WERI-Rb-1 (cell line): ENCODE results near the gene SYNRG.

ENCODE experiments used
- DNase-seq: peaks from one replicate; pipeline ENCODE4 v3.0.0-alpha.2; 2020
- H3K27ac ChIP-seq: fragments of 250-450 bp; sonication (Bioruptor Pico); 2 replicates; pipeline ENCODE4 v1.5.1; 2020; ENCODE audit warnings: mild to moderate bottlenecking, moderate library complexity
- H3K27me3 ChIP-seq: fragments of 250-450 bp; sonication (Bioruptor Pico); 2 replicates; pipeline ENCODE4 v1.5.1; 2021; ENCODE audit warnings: mild to moderate bottlenecking, low read depth, moderate library complexity; ENCODE audit not compliant: insufficient read depth, severe bottlenecking
- H3K36me3 ChIP-seq: fragments of 250-450 bp; sonication (Bioruptor Pico); 2 replicates; pipeline ENCODE4 v1.5.1; 2020; ENCODE audit warnings: mild to moderate bottlenecking, moderate library complexity
- H3K4me3 ChIP-seq: 2 replicates; pipeline ENCODE4 v1.5.1; 2011; ENCODE audit warnings: low read depth, mild to moderate bottlenecking, control low read depth, low read length
- H3K9me3 ChIP-seq: fragments of 250-450 bp; sonication (Bioruptor Pico); 2 replicates; pipeline ENCODE4 v1.5.1; 2021; ENCODE audit warnings: mild to moderate bottlenecking, moderate library complexity; ENCODE audit not compliant: severe bottlenecking
- TF ChIP-seq, protein P1 (sequence below): IDR thresholded peaks from 2 replicates; pipeline ENCODE4 v1.5.1; 2011; ENCODE audit warnings: low read depth, mild to moderate bottlenecking, control low read depth, inconsistent platforms, low read length

The SYNRG gene

DNA sequence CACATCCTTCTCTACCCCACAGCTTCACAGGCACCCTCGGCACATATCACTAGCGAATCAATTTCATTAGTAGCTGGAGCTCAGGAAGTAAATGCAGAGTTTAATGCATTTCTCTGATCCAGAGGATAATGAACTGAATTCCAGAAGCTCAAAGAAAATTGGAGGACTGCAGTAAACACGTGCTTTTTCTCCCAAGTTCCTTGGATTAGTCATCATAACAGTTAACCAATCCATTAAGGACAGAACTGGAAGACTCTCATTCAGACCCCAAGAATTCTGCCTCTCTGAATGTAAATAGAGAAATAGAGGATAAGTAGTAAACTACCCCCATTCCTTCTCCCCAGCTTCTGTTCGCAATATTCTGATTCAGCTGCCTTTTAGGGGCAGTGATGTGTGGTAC, 78.8 kb downstream of the SYNRG start:
- no peak overlapping the region for H3K27ac ChIP-seq
- TF ChIP-seq, protein P1, sequence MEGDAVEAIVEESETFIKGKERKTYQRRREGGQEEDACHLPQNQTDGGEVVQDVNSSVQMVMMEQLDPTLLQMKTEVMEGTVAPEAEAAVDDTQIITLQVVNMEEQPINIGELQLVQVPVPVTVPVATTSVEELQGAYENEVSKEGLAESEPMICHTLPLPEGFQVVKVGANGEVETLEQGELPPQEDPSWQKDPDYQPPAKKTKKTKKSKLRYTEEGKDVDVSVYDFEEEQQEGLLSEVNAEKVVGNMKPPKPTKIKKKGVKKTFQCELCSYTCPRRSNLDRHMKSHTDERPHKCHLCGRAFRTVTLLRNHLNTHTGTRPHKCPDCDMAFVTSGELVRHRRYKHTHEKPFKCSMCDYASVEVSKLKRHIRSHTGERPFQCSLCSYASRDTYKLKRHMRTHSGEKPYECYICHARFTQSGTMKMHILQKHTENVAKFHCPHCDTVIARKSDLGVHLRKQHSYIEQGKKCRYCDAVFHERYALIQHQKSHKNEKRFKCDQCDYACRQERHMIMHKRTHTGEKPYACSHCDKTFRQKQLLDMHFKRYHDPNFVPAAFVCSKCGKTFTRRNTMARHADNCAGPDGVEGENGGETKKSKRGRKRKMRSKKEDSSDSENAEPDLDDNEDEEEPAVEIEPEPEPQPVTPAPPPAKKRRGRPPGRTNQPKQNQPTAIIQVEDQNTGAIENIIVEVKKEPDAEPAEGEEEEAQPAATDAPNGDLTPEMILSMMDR, result no peak
- H3K4me3 ChIP-seq, result no peak overlapping the region
- H3K27me3 ChIP-seq, result no peaks in the 10 kb centered on the region
- H3K36me3 ChIP-seq, result peaks cover 17% of the 10 kb centered on the region
- no peaks in the 10 kb centered on the region for H3K9me3 ChIP-seq
- DNase-seq, result no peak

GRCh38 chr17:37527249-37527851, 81.9 kb downstream of the SYNRG start:
- no peak overlapping the region for H3K27ac ChIP-seq
- H3K27me3 ChIP-seq, result no peaks in the 10 kb centered on the region
- no peak overlapping the region for H3K4me3 ChIP-seq
- H3K9me3 ChIP-seq, result no peaks in the 10 kb centered on the region
- H3K36me3 ChIP-seq, result peaks cover 13% of the 10 kb centered on the region
- peak; percentile 38 for DNase-seq
- TF ChIP-seq, protein P1, result peak; percentile 69

- DNase-seq, result no peak
- TF ChIP-seq, protein P1, result no peak
- Histone ChIP-seq H3K36me3 (peaks cover 18% of the 10 kb centered on the region), H3K4me3 (no peak overlapping the region), H3K9me3 (no peaks in the 10 kb centered on the region), H3K27me3 (no peaks in the 10 kb centered on the region), H3K27ac (no peak overlapping the region)
These were observed 85.5 kb downstream of the SYNRG start for GRCh38 chr17:37523715-37524219.

GRCh38 chr17:37521821-37522220, 87.4 kb downstream of the SYNRG start:
- Histone ChIP-seq H3K27me3 (no peaks in the 10 kb centered on the region), H3K9me3 (no peaks in the 10 kb centered on the region), H3K4me3 (no peak overlapping the region), H3K36me3 (peaks cover 32% of the 10 kb centered on the region), H3K27ac (no peak overlapping the region)
- TF ChIP-seq, protein P1, result no peak
- no peak for DNase-seq

GRCh38 chr17:37520174-37520573, 89.0 kb downstream of the SYNRG start:
- peaks cover 42% of the 10 kb centered on the region for H3K36me3 ChIP-seq
- TF ChIP-seq, protein P1, result no peak
- DNase-seq, result no peak

More at GRCh38 chr17:37520174-37520573, 89.0 kb downstream of the SYNRG start:
- Histone ChIP-seq H3K27ac (no peak overlapping the region), H3K27me3 (no peaks in the 10 kb centered on the region), H3K9me3 (no peaks in the 10 kb centered on the region), H3K4me3 (no peak overlapping the region)
